HG02970 (cell line): Measurements from ENCODE around the gene ZNF638.

Source experiments
- ATAC-seq: cut with Tn5 transposase; IDR thresholded peaks from one replicate; pipeline ENCODE4 v1.9.1; 2021; ENCODE audit warnings: mild to moderate bottlenecking, moderate library complexity, moderate number of reproducible peaks; ENCODE audit not compliant: unreplicated experiment, low FRiP score

Gene ZNF638

GRCh38 chr2:71467180-71467815 is 135.7 kb downstream of the ZNF638 start:
- ATAC-seq = no peak

GRCh38 chr2:71468279-71469015 is 136.9 kb downstream of the ZNF638 start:
- no peak for ATAC-seq

GRCh38 chr2:71469403-71470398 is 138.1 kb downstream of the ZNF638 start:
- ATAC-seq = no peak

GRCh38 chr2:71471276-71471675 is 139.7 kb downstream of the ZNF638 start:
- no peak for ATAC-seq

- no peak for ATAC-seq
Measured at GRCh38 chr2:71472019-71472418, 140.4 kb downstream of the ZNF638 start.

- no peak for ATAC-seq
Measured at GRCh38 chr2:71473346-71474031, 141.9 kb downstream of the ZNF638 start.

GRCh38 chr2:71474116-71474743 is 142.6 kb downstream of the ZNF638 start:
- ATAC-seq = no peak

- no peak for ATAC-seq
Measured at GRCh38 chr2:71474744-71475397, 143.3 kb downstream of the ZNF638 start.

GRCh38 chr2:71476495-71476894 is 144.9 kb downstream of the ZNF638 start:
- ATAC-seq = no peak

GRCh38 chr2:71477231-71477691 is 145.7 kb downstream of the ZNF638 start:
- ATAC-seq = no peak

GRCh38 chr2:71478806-71479205 is 147.2 kb downstream of the ZNF638 start:
- no peak for ATAC-seq

- ATAC-seq = no peak
Measured at GRCh38 chr2:71479261-71479660, 147.7 kb downstream of the ZNF638 start.

GRCh38 chr2:71481111-71481510 is 149.5 kb downstream of the ZNF638 start:
- no peak for ATAC-seq

GRCh38 chr2:71482055-71482454 is 150.5 kb downstream of the ZNF638 start:
- no peak for ATAC-seq

- no peak for ATAC-seq
Measured at GRCh38 chr2:71483246-71483645, 151.7 kb downstream of the ZNF638 start.

- ATAC-seq = no peak
Measured at GRCh38 chr2:71484354-71484753, 152.8 kb downstream of the ZNF638 start.
